H9 (cell line): ENCODE data around the gene FARP2. TPM values are rescaled to one million over a fixed set of nuclear protein-coding genes. Genes with fewer than 3 reads are reported as not detected.

ENCODE experiments used
- DNase-seq: peaks from one replicate; pipeline ENCODE4 v3.0.0-alpha.2; 2017
- H2AFZ ChIP-seq: one replicate; pipeline ENCODE4 v1.6.1; 2013; ENCODE audit warnings: mild to moderate bottlenecking, low read length, control low read depth, moderate library complexity
- H2AK5ac ChIP-seq: 2 replicates; pipeline ENCODE4 v1.6.1; 2013; ENCODE audit warnings: low read length, control low read depth, mixed read lengths; ENCODE audit not compliant: insufficient read length
- H2BK120ac ChIP-seq: one replicate; pipeline ENCODE4 v1.6.1; 2013; ENCODE audit warnings: low read depth, mild to moderate bottlenecking, low read length, control low read depth, inconsistent platforms; ENCODE audit not compliant: poor library complexity, severe bottlenecking
- H2BK12ac ChIP-seq: 2 replicates; pipeline ENCODE4 v1.6.1; 2013; ENCODE audit warnings: low read length, control low read depth, mixed read lengths, low read depth; ENCODE audit not compliant: insufficient read length
- H2BK15ac ChIP-seq: 2 replicates; pipeline ENCODE4 v1.6.1; 2013; ENCODE audit warnings: low read depth, low read length, control low read depth
- H2BK20ac ChIP-seq: one replicate; pipeline ENCODE4 v1.6.1; 2013; ENCODE audit warnings: low read depth, mild to moderate bottlenecking, low read length, control low read depth, inconsistent platforms; ENCODE audit not compliant: poor library complexity, severe bottlenecking
- H2BK5ac ChIP-seq: 2 replicates; pipeline ENCODE4 v1.6.1; 2013; ENCODE audit warnings: low read length, control low read depth, mixed read lengths; ENCODE audit not compliant: insufficient read length
- H3K14ac ChIP-seq: 2 replicates; pipeline ENCODE4 v1.6.1; 2013; ENCODE audit warnings: low read length, control low read depth; ENCODE audit not compliant: insufficient read depth
- H3K18ac ChIP-seq: 2 replicates; pipeline ENCODE4 v1.6.1; 2013; ENCODE audit warnings: low read depth, mild to moderate bottlenecking, mixed read lengths, low read length, control low read depth; ENCODE audit not compliant: insufficient read length
- H3K23ac ChIP-seq: 2 replicates; pipeline ENCODE4 v1.6.1; 2013; ENCODE audit warnings: low read length, control low read depth, mixed read lengths, low read depth; ENCODE audit not compliant: insufficient read length
- H3K23me2 ChIP-seq: 2 replicates; pipeline ENCODE4 v1.6.1; 2013; ENCODE audit warnings: low read depth, mild to moderate bottlenecking, mixed read lengths, low read length, control low read depth; ENCODE audit not compliant: insufficient read length, poor library complexity, severe bottlenecking
- H3K27ac ChIP-seq: 2 replicates; pipeline ENCODE4 v1.5.1; 2013; ENCODE audit warnings: low read length, control low read depth, mixed read lengths, low read depth; ENCODE audit not compliant: insufficient read length
- H3K27me3 ChIP-seq: 2 replicates; pipeline ENCODE4 v1.6.1; 2013; ENCODE audit warnings: low read length, control low read depth, inconsistent platforms; ENCODE audit not compliant: insufficient read depth
- H3K4ac ChIP-seq: 2 replicates; pipeline ENCODE4 v1.6.1; 2013; ENCODE audit warnings: low read depth, mild to moderate bottlenecking, control low read depth, inconsistent platforms, low read length, moderate library complexity
- H3K4me1 ChIP-seq: 2 replicates; pipeline ENCODE4 v1.6.1; 2013; ENCODE audit warnings: low read length, control low read depth, inconsistent platforms; ENCODE audit not compliant: insufficient read depth
- H3K4me2 ChIP-seq: 2 replicates; pipeline ENCODE4 v1.6.1; 2013; ENCODE audit warnings: low read length, control low read depth, mixed read lengths; ENCODE audit not compliant: insufficient read length, insufficient read depth
- H3K56ac ChIP-seq: 2 replicates; pipeline ENCODE4 v1.6.1; 2013; ENCODE audit warnings: low read depth, mild to moderate bottlenecking, mixed read lengths, low read length, control low read depth; ENCODE audit not compliant: insufficient read length
- H3K79me1 ChIP-seq: 2 replicates; pipeline ENCODE4 v1.6.1; 2013; ENCODE audit warnings: low read depth, mild to moderate bottlenecking, moderate library complexity, low read length, control low read depth, inconsistent platforms; ENCODE audit not compliant: insufficient read depth, poor library complexity, severe bottlenecking
- H3K79me2 ChIP-seq: 2 replicates; pipeline ENCODE4 v1.6.1; 2013; ENCODE audit warnings: low read length, control low read depth, inconsistent platforms; ENCODE audit not compliant: insufficient read depth
- H3K9ac ChIP-seq: 2 replicates; pipeline ENCODE4 v1.6.1; 2013; ENCODE audit warnings: low read length, control low read depth, mixed read lengths; ENCODE audit not compliant: insufficient read length; ENCODE audit errors: extremely low read depth
- H3K9me3 ChIP-seq: one replicate; pipeline ENCODE4 v1.6.1; 2013; ENCODE audit warnings: low read depth, low read length, inconsistent platforms; ENCODE audit not compliant: control insufficient read depth
- H3T11ph ChIP-seq: one replicate; pipeline ENCODE4 v1.6.1; 2013; ENCODE audit warnings: mild to moderate bottlenecking, low read length, control low read depth, inconsistent platforms
- H4K20me1 ChIP-seq: one replicate; pipeline ENCODE4 v1.6.1; 2013; ENCODE audit not compliant: control insufficient read depth, insufficient read length, insufficient read depth
- H4K5ac ChIP-seq: 2 replicates; pipeline ENCODE4 v1.6.1; 2013; ENCODE audit warnings: low read depth, mild to moderate bottlenecking, mixed read lengths, low read length, control low read depth; ENCODE audit not compliant: insufficient read length
- H4K8ac ChIP-seq: replicated peaks from 2 replicates; pipeline ENCODE4 v1.6.1; 2013; ENCODE audit warnings: low read length, control low read depth, mixed read lengths, low read depth; ENCODE audit not compliant: insufficient read length
- H4K91ac ChIP-seq: 2 replicates; pipeline ENCODE4 v1.6.1; 2013; ENCODE audit warnings: low read depth, mild to moderate bottlenecking, moderate library complexity, mixed read lengths, low read length, control low read depth; ENCODE audit not compliant: insufficient read length
- H3K27ac Mint-ChIP-seq, 3 experiments: 2 replicates in 2 of 3; 3 replicates in 1 of 3; pipeline ENCODE4 v1.8.0; 2020 to 2021; ENCODE audit warnings: mixed read lengths in 3 of 3, mild to moderate bottlenecking in 1 of 3, moderate library complexity in 1 of 3
- H3K27me3 Mint-ChIP-seq: 2 replicates; pipeline ENCODE4 v1.8.0; 2021; ENCODE audit warnings: low read depth, mild to moderate bottlenecking, moderate library complexity, mixed read lengths
- H3K36me3 Mint-ChIP-seq, 3 experiments: 2 replicates in 2 of 3; 3 replicates in 1 of 3; pipeline ENCODE4 v1.8.0; 2020 to 2021; ENCODE audit warnings: low read depth in 3 of 3, mixed read lengths in 3 of 3; ENCODE audit not compliant: insufficient read depth in 1 of 3
- H3K4me1 Mint-ChIP-seq, 2 experiments: 2 replicates each; pipeline ENCODE4 v1.8.0; 2020; ENCODE audit warnings: mixed read lengths in 2 of 2
- H3K4me3 Mint-ChIP-seq, 2 experiments: 2 replicates in 1 of 2; 3 replicates in 1 of 2; pipeline ENCODE4 v1.8.0; 2020 to 2021; ENCODE audit warnings: mild to moderate bottlenecking in 2 of 2, mixed read lengths in 2 of 2, moderate library complexity in 1 of 2
- H3K9me3 Mint-ChIP-seq, 2 experiments: 2 replicates in 1 of 2; 3 replicates in 1 of 2; pipeline ENCODE4 v1.8.0; 2020; ENCODE audit warnings: mild to moderate bottlenecking in 2 of 2, mixed read lengths in 2 of 2, moderate library complexity in 1 of 2
- whole genome bisulfite sequencing: extraction: QIAGEN DNeasy Blood & Tissue Kit; methylation state at CpG from one replicate; pipeline ENCODE4 v1.1.7; 2013; ENCODE audit warnings: missing lambda C conversion rate, low lambda C conversion rate, mixed read lengths; ENCODE audit not compliant: insufficient read length; ENCODE audit errors: extremely low coverage; 5-methylcytosine and 5-hydroxymethylcytosine counted together
- total RNA-seq: library from RNA; stranded (reverse); gene quantifications from 2 replicates; pipeline ENCODE4 v1.2.1, GENCODE V29; 2021
- TF ChIP-seq, protein P1 (sequence below): fragments of 200-600 bp; sonication (generic); conservative IDR thresholded peaks from 3 replicates; pipeline ENCODE4 v1.8.0; 2021; ENCODE audit warnings: antibody characterized with exemption, mild to moderate bottlenecking

Gene FARP2
- total RNA-seq, 1 experiment from 2014 or later: 33.9 TPM

DNA sequence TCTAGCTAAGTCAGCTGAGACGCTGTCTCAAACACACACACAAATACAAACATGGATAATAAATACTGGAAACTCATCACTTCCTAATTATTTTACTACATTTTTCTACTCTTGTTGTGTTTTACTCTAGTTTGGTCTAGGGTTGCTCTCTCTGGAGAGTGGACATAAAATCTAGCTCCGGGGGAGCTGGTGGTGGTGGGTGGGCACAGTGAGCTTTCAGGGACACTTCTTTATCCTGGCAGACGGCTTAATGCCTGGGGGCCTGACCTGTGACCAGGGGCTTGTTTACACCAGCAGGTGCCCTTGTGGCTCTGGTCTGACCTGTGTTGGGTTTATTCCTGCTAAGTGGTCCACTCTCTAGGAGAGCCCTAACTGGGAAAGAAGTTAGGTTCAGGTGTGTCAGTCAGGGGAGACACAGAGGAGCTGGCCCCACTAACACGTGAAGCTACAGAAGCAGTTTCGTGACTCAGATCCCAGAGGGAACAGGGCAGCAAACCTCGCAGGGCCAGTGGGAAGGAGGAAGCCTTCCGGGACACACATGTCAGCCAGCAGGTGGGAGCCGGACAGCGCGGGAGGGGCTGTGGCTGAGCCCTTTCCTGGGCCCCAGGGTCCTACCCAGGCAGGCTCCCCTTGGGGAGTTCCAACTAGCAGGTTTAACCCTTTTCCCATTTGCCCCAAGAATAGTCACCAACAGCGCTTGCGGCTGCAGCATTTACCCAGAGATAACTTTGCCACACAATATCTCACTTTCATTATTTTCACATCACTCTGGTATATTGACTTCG lies 180.0 kb downstream of the FARP2 start:
- no CpG with 5 or more reads among the region's 13 CpGs for WGBS
- H2AK5ac ChIP-seq: no peak overlapping the region
- H3K4ac ChIP-seq: no peak overlapping the region
- no peak overlapping the region for H2AFZ ChIP-seq
- Mint-ChIP-seq H3K4me1 (peaks cover 3 to 13% of the 10 kb centered on the region in 2 experiments; a peak in 3 of 4 replicates), H3K27me3 (peaks cover 21% of the 10 kb centered on the region), H3K4me3 (no peak overlapping the region), H3K36me3 (no peaks in the 10 kb centered on the region), H3K27ac (peak overlapping the region in 1 of 3 experiments; percentile 89; a peak in 1 of 7 replicates), H3K9me3 (peaks cover 2% of the 10 kb centered on the region in 2 experiments; a peak in 1 of 5 replicates)
- no peaks in the 10 kb centered on the region for H3K4me1 ChIP-seq
- no peak overlapping the region for H2BK12ac ChIP-seq
- H3K4me2 ChIP-seq: no peak overlapping the region
- no peaks in the 10 kb centered on the region for H3K79me1 ChIP-seq
- no peak overlapping the region for H3K9ac ChIP-seq
- H3K18ac ChIP-seq: no peak overlapping the region
- H2BK20ac ChIP-seq: no peak overlapping the region
- H2BK120ac ChIP-seq: no peak overlapping the region
- no peaks in the 10 kb centered on the region for H3K79me2 ChIP-seq
- TF ChIP-seq, protein P1, sequence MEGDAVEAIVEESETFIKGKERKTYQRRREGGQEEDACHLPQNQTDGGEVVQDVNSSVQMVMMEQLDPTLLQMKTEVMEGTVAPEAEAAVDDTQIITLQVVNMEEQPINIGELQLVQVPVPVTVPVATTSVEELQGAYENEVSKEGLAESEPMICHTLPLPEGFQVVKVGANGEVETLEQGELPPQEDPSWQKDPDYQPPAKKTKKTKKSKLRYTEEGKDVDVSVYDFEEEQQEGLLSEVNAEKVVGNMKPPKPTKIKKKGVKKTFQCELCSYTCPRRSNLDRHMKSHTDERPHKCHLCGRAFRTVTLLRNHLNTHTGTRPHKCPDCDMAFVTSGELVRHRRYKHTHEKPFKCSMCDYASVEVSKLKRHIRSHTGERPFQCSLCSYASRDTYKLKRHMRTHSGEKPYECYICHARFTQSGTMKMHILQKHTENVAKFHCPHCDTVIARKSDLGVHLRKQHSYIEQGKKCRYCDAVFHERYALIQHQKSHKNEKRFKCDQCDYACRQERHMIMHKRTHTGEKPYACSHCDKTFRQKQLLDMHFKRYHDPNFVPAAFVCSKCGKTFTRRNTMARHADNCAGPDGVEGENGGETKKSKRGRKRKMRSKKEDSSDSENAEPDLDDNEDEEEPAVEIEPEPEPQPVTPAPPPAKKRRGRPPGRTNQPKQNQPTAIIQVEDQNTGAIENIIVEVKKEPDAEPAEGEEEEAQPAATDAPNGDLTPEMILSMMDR: no peak
- no peak overlapping the region for H2BK5ac ChIP-seq
- no peak for DNase-seq
- H3T11ph ChIP-seq: no peak overlapping the region
- H3K9me3 ChIP-seq: no peaks in the 10 kb centered on the region
- H4K91ac ChIP-seq: no peak overlapping the region
- no peak overlapping the region for H3K56ac ChIP-seq
- no peak overlapping the region for H2BK15ac ChIP-seq
- peaks cover 4% of the 10 kb centered on the region for H3K23me2 ChIP-seq
- H4K20me1 ChIP-seq: no peaks in the 10 kb centered on the region
- no peak overlapping the region for H3K27ac ChIP-seq
- H4K8ac ChIP-seq: no peak overlapping the region
- H3K14ac ChIP-seq: no peak overlapping the region
- H3K27me3 ChIP-seq: no peaks in the 10 kb centered on the region; the same call in 1 of the 2 replicates
- H3K23ac ChIP-seq: no peak overlapping the region
- no peak overlapping the region for H4K5ac ChIP-seq
